ENCODE measurements around the gene FOXE3. TPM values are rescaled to one million over a fixed set of nuclear protein-coding genes. Genes with fewer than 3 reads are reported as not detected.

Gene FOXE3
- total and polyA plus RNA-seq, 3 donors from 2014 or later, result 0.63 to 1.4 (median 1.2) TPM

- 75 to 85% methylated on average over 10 to 12 of the region's 12 CpGs for WGBS, 2 donors
- Histone ChIP-seq H3K4me1 (no peaks in the 10 kb centered on the region), H3K36me3 (ENCODE audit: low read depth, missing control alignments) (no peaks in the 10 kb centered on the region), H3K27ac (no peak overlapping the region), H3K9me3 (no peaks in the 10 kb centered on the region), H3K27me3 (no peaks in the 10 kb centered on the region), H3K4me3 (no peak overlapping the region)
- DNase-seq, result no peak
- TF ChIP-seq POLR2A (IDR thresholded peaks at IDR 0.05) (no peak), CTCF (IDR thresholded peaks at IDR 0.05) (no peak)
- intact Hi-C loops (cut with DNase I; ENCODE audit: low total_unique reads), result loop anchor here (10.0 kb wide), 1 partner anchor 225 kb away; no protein-coding TSS in a partner anchor
These were observed 6.6 kb upstream of the FOXE3 start for GRCh38 chr1:47409311-47410067.

- intact Hi-C loops (cut with DNase I; ENCODE audit: low total_unique reads), result loop anchor here (10.0 kb wide), 1 partner anchor 225 kb away; no protein-coding TSS in a partner anchor
- DNase-seq, result no peak
- H3K36me3 ChIP-seq (ENCODE audit: low read depth, missing control alignments), result no peaks in the 10 kb centered on the region
These were observed 6.0 kb upstream of the FOXE3 start for GRCh38 chr1:47410068-47410455.

GRCh38 chr1:47411436-47411835 is 4.6 kb upstream of the FOXE3 start:
- 73 to 100% methylated on average over 1 to 2 of the region's 2 CpGs for WGBS, 2 donors
- H3K36me3 ChIP-seq (ENCODE audit: low read depth, missing control alignments), result no peaks in the 10 kb centered on the region
- DNase-seq, result no peak
- H3K4me1 ChIP-seq, result no peaks in the 10 kb centered on the region
- H3K27ac ChIP-seq, result no peak overlapping the region
- H3K9me3 ChIP-seq, result no peaks in the 10 kb centered on the region
- no peak for TF ChIP-seq CTCF (IDR thresholded peaks at IDR 0.05)
- TF ChIP-seq POLR2A (IDR thresholded peaks at IDR 0.05), result no peak
- no peak overlapping the region for H3K4me3 ChIP-seq
- intact Hi-C loops (cut with DNase I; ENCODE audit: low total_unique reads), result loop anchor here (10.0 kb wide), 1 partner anchor 227 kb away; no protein-coding TSS in a partner anchor
- H3K27me3 ChIP-seq, result no peaks in the 10 kb centered on the region

More at GRCh38 chr1:47410068-47410455, 6.0 kb upstream of the FOXE3 start:
- H3K27ac ChIP-seq, result no peak overlapping the region
- 75 to 77% methylated on average over 3 of the region's 3 CpGs for WGBS, 2 donors
- H3K27me3 ChIP-seq, result no peaks in the 10 kb centered on the region
- TF ChIP-seq CTCF (IDR thresholded peaks at IDR 0.05) (no peak), POLR2A (IDR thresholded peaks at IDR 0.05) (no peak)
- no peak overlapping the region for H3K4me3 ChIP-seq
- no peaks in the 10 kb centered on the region for H3K9me3 ChIP-seq
- H3K4me1 ChIP-seq, result no peaks in the 10 kb centered on the region

GRCh38 chr1:47412437-47412836 is 3.6 kb upstream of the FOXE3 start:
- Histone ChIP-seq H3K27ac (no peak overlapping the region), H3K4me3 (no peak overlapping the region), H3K9me3 (no peaks in the 10 kb centered on the region), H3K27me3 (no peaks in the 10 kb centered on the region), H3K36me3 (ENCODE audit: low read depth, missing control alignments) (no peaks in the 10 kb centered on the region), H3K4me1 (no peaks in the 10 kb centered on the region)
- no peak for TF ChIP-seq CTCF (IDR thresholded peaks at IDR 0.05)
- TF ChIP-seq POLR2A (IDR thresholded peaks at IDR 0.05), result no peak
- intact Hi-C loops (cut with DNase I; ENCODE audit: low total_unique reads), result loop anchor here (10.0 kb wide), 1 partner anchor 228 kb away; no protein-coding TSS in a partner anchor
- WGBS, 2 donors, result 89 to 94% methylated on average over 7 to 13 of the region's 14 CpGs
- DNase-seq, result no peak

Measured in testis (tissue), 3 donors.